ENCODE measurements around the gene LRRC58.

Gene LRRC58

GRCh38 chr3:120274739-120275167 lies 74.4 kb downstream of the LRRC58 start:
- TF ChIP-seq GATA2 (IDR thresholded peaks at IDR 0.05; ENCODE audit: low read depth, low read length) (no peak), GATA3 (IDR thresholded peaks at IDR 0.05; ENCODE audit: low read depth, low read length) (no peak)

Data from SH-SY5Y (cell line).